CD4-positive, CD25-positive, alpha-beta regulatory T cell (primary cell): ENCODE measurements around the gene IFI44L. TPM values are rescaled to one million over a fixed set of nuclear protein-coding genes. Genes with fewer than 3 reads are reported as not detected.

Source experiments
- ATAC-seq, 2 donors: fragments of 150-1000 bp; cut with Tn5 transposase; one replicate each; pipeline ENCODE4 v1.10.0; 2021; ENCODE audit warnings: low read depth in 2 of 2, moderate number of reproducible peaks in 2 of 2, moderate library complexity in 1 of 2
- DNase-seq, 3 donors: peaks; one replicate each; pipeline versions ENCODE4 v3.0.0 to v3.0.0-alpha.2; 2012 to 2022; ENCODE audit warnings: mixed read lengths in 1 of 3
- H3K27ac ChIP-seq: one replicate; pipeline ENCODE4 v1.7.0; 2013; ENCODE audit warnings: mild to moderate bottlenecking, low read length; ENCODE audit not compliant: insufficient read depth, poor library complexity, severe bottlenecking
- H3K27me3 ChIP-seq: one replicate; pipeline ENCODE4 v1.7.0; 2013; ENCODE audit warnings: low read length; ENCODE audit not compliant: control insufficient read depth, insufficient read depth
- H3K36me3 ChIP-seq: one replicate; pipeline ENCODE4 v1.7.0; 2013; ENCODE audit warnings: mild to moderate bottlenecking, low read length, moderate library complexity; ENCODE audit not compliant: control insufficient read depth, insufficient read depth
- H3K4me1 ChIP-seq: 2 replicates; pipeline ENCODE4 v1.7.0; 2013; ENCODE audit warnings: mild to moderate bottlenecking, low read length; ENCODE audit not compliant: insufficient read depth, control insufficient read depth, poor library complexity, severe bottlenecking
- H3K4me3 ChIP-seq: one replicate; pipeline ENCODE4 v1.7.0; 2013; ENCODE audit warnings: low read depth, mild to moderate bottlenecking, low read length, moderate library complexity
- H3K9me3 ChIP-seq, 2 experiments: 1 replicate in 1 of 2; 2 replicates in 1 of 2; pipeline ENCODE4 v1.7.0; 2013; ENCODE audit warnings: low read length in 2 of 2, mild to moderate bottlenecking in 1 of 2, moderate library complexity in 1 of 2; ENCODE audit not compliant: control insufficient read depth in 2 of 2
- H3K27ac Mint-ChIP-seq, 3 donors: one replicate each; pipeline ENCODE4 v1.8.0; 2020 to 2022; ENCODE audit warnings: mild to moderate bottlenecking in 3 of 3, mixed read lengths in 3 of 3, moderate library complexity in 2 of 3
- H3K27me3 Mint-ChIP-seq: one replicate; pipeline ENCODE4 v1.8.0; 2022; ENCODE audit warnings: mild to moderate bottlenecking, mixed read lengths
- H3K36me3 Mint-ChIP-seq: one replicate; pipeline ENCODE4 v1.8.0; 2020; ENCODE audit warnings: mixed read lengths
- H3K4me1 Mint-ChIP-seq, 4 donors: one replicate each; pipeline ENCODE4 v1.8.0; 2020 to 2022; ENCODE audit warnings: mixed read lengths in 4 of 4, mild to moderate bottlenecking in 1 of 4
- H3K4me3 Mint-ChIP-seq, 4 donors: one replicate each; pipeline ENCODE4 v1.8.0; 2020 to 2022; ENCODE audit warnings: mild to moderate bottlenecking in 4 of 4, mixed read lengths in 4 of 4, moderate library complexity in 3 of 4
- H3K9me3 Mint-ChIP-seq, 7 donors: one replicate each; pipeline ENCODE4 v1.8.0; 2020 to 2022; ENCODE audit warnings: mixed read lengths in 7 of 7, mild to moderate bottlenecking in 3 of 7, moderate library complexity in 2 of 7
- polyA plus RNA-seq, 4 donors: library from polyadenylated mRNA; unstranded; fragments of 300-500 nt; fragmentation: Illumina TruSeq; gene quantifications; one replicate each; pipeline ENCODE4 v1.2.3, GENCODE V29; 2021
- total RNA-seq: library from RNA; stranded (reverse); gene quantifications from one replicate; pipeline ENCODE4 v1.2.3, GENCODE V29; 2022

The IFI44L gene
- total RNA-seq (19.1 TPM), polyA plus RNA-seq (1 to 10 TPM; 1.4 to 8.2 (median 3.6) TPM)

- H3K9me3 Mint-ChIP-seq, result no peaks in the 10 kb centered on the region
- DNase-seq (peak; percentile 12 to 44 (median 33)), ATAC-seq (peak; percentile 43 to 60)
- peak within 1 kb of the TSS; percentile 74 to 99 (median 89) for H3K27ac Mint-ChIP-seq
- no peaks in the 10 kb centered on the region for H3K9me3 ChIP-seq
- H3K27me3 ChIP-seq, result no peaks in the 10 kb centered on the region
- H3K27ac ChIP-seq, result peak within 1 kb of the TSS; percentile 39
- no peaks in the 10 kb centered on the region for H3K36me3 ChIP-seq
- H3K4me1 Mint-ChIP-seq, result peaks cover 10 to 67% (median 48%) of the 10 kb centered on the region in 4 donors
- no peaks in the 10 kb centered on the region for H3K27me3 Mint-ChIP-seq
- H3K4me3 ChIP-seq, result peak within 1 kb of the TSS; percentile 77
- peaks cover 8% of the 10 kb centered on the region for H3K36me3 Mint-ChIP-seq
- H3K4me1 ChIP-seq, result peaks cover 19% of the 10 kb centered on the region
- H3K4me3 Mint-ChIP-seq, result peak within 1 kb of the TSS; percentile 39 to 95 (median 71)
Measured at GRCh38 chr1:78619803-78620579, at the start of gene IFI44L. Gene IFI44L (plus strand): TSS chr1:78620448. CDS start chr1:78627916, 7,468 bp downstream.

GRCh38 chr1:78570539-78570938 lies 49.7 kb upstream of the IFI44L start:
- Mint-ChIP-seq H3K36me3 (no peaks in the 10 kb centered on the region), H3K9me3 (peaks cover 0 to 3% (median 0%) of the 10 kb centered on the region in 7 donors), H3K27ac (no peak overlapping the region), H3K4me3 (no peak overlapping the region), H3K4me1 (no peaks in the 10 kb centered on the region), H3K27me3 (no peaks in the 10 kb centered on the region)
- H3K4me1 ChIP-seq, result no peaks in the 10 kb centered on the region
- no peak for ATAC-seq
- H3K9me3 ChIP-seq, result no peaks in the 10 kb centered on the region
- no peak overlapping the region for H3K27ac ChIP-seq
- no peak overlapping the region for H3K4me3 ChIP-seq
- H3K36me3 ChIP-seq, result no peaks in the 10 kb centered on the region
- no peak for DNase-seq
- no peaks in the 10 kb centered on the region for H3K27me3 ChIP-seq

GRCh38 chr1:78577257-78578100 lies 42.8 kb upstream of the IFI44L start:
- Mint-ChIP-seq H3K4me3 (no peak overlapping the region), H3K4me1 (no peaks in the 10 kb centered on the region), H3K27ac (no peak overlapping the region), H3K9me3 (peaks cover 0 to 2% (median 0%) of the 10 kb centered on the region in 7 donors), H3K27me3 (no peaks in the 10 kb centered on the region), H3K36me3 (no peaks in the 10 kb centered on the region)
- no peak for ATAC-seq
- H3K27me3 ChIP-seq, result no peaks in the 10 kb centered on the region
- H3K27ac ChIP-seq, result no peak overlapping the region
- no peaks in the 10 kb centered on the region for H3K36me3 ChIP-seq
- H3K4me1 ChIP-seq, result no peaks in the 10 kb centered on the region
- no peaks in the 10 kb centered on the region for H3K9me3 ChIP-seq
- no peak overlapping the region for H3K4me3 ChIP-seq
- DNase-seq, result no peak

- no peak overlapping the region for H3K27ac ChIP-seq
- Mint-ChIP-seq H3K27ac (no peak overlapping the region), H3K27me3 (no peaks in the 10 kb centered on the region)
Measured at GRCh38 chr1:78586572-78586971, 33.7 kb upstream of the IFI44L start.

GRCh38 chr1:78587211-78587610 lies 33.0 kb upstream of the IFI44L start:
- no peaks in the 10 kb centered on the region for H3K36me3 ChIP-seq
- no peak overlapping the region for H3K4me3 Mint-ChIP-seq
- peaks cover 0 to 1% (median 0%) of the 10 kb centered on the region in 7 donors for H3K9me3 Mint-ChIP-seq
- DNase-seq (no peak), ATAC-seq (no peak)
- peaks cover 2% of the 10 kb centered on the region for H3K27me3 ChIP-seq
- H3K36me3 Mint-ChIP-seq, result no peaks in the 10 kb centered on the region
- H3K4me1 Mint-ChIP-seq, result no peaks in the 10 kb centered on the region
- no peak overlapping the region for H3K27ac ChIP-seq
- no peak overlapping the region for H3K27ac Mint-ChIP-seq
- H3K9me3 ChIP-seq, result no peaks in the 10 kb centered on the region
- H3K27me3 Mint-ChIP-seq, result no peaks in the 10 kb centered on the region
- H3K4me1 ChIP-seq, result no peaks in the 10 kb centered on the region
- H3K4me3 ChIP-seq, result no peak overlapping the region

More at GRCh38 chr1:78586572-78586971, 33.7 kb upstream of the IFI44L start:
- H3K4me1 ChIP-seq, result no peaks in the 10 kb centered on the region
- H3K36me3 Mint-ChIP-seq, result no peaks in the 10 kb centered on the region
- no peaks in the 10 kb centered on the region for H3K9me3 ChIP-seq
- H3K36me3 ChIP-seq, result no peaks in the 10 kb centered on the region
- H3K27me3 ChIP-seq, result peaks cover 2% of the 10 kb centered on the region
- H3K4me1 Mint-ChIP-seq, result no peaks in the 10 kb centered on the region
- H3K4me3 ChIP-seq, result no peak overlapping the region
- no peak overlapping the region for H3K4me3 Mint-ChIP-seq
- DNase-seq (no peak), ATAC-seq (no peak)
- H3K9me3 Mint-ChIP-seq, result peaks cover 0 to 1% (median 0%) of the 10 kb centered on the region in 7 donors

- Mint-ChIP-seq H3K4me3 (no peak overlapping the region), H3K36me3 (no peaks in the 10 kb centered on the region), H3K27ac (no peak overlapping the region), H3K27me3 (no peaks in the 10 kb centered on the region), H3K4me1 (no peaks in the 10 kb centered on the region), H3K9me3 (peaks cover 0 to 1% (median 0%) of the 10 kb centered on the region in 7 donors)
- H3K4me1 ChIP-seq, result no peaks in the 10 kb centered on the region
- no peak overlapping the region for H3K4me3 ChIP-seq
- ATAC-seq (no peak), DNase-seq (no peak)
- no peaks in the 10 kb centered on the region for H3K36me3 ChIP-seq
- no peak overlapping the region for H3K27ac ChIP-seq
- no peaks in the 10 kb centered on the region for H3K9me3 ChIP-seq
- peaks cover 2% of the 10 kb centered on the region for H3K27me3 ChIP-seq
Measured at GRCh38 chr1:78591971-78592370, 28.3 kb upstream of the IFI44L start.

GRCh38 chr1:78599294-78599693 lies 21.0 kb upstream of the IFI44L start:
- DNase-seq (no peak), ATAC-seq (no peak)
- Histone ChIP-seq H3K4me3 (no peak overlapping the region), H3K27me3 (peaks cover 4% of the 10 kb centered on the region), H3K36me3 (no peaks in the 10 kb centered on the region), H3K9me3 (no peaks in the 10 kb centered on the region), H3K27ac (no peak overlapping the region), H3K4me1 (no peaks in the 10 kb centered on the region)
- Mint-ChIP-seq H3K4me3 (no peak overlapping the region), H3K36me3 (no peaks in the 10 kb centered on the region), H3K27me3 (no peaks in the 10 kb centered on the region), H3K4me1 (no peaks in the 10 kb centered on the region), H3K9me3 (no peaks in the 10 kb centered on the region), H3K27ac (no peak overlapping the region)
